Natural killer cell (primary cell): Measurements from ENCODE around the gene NACC2. TPM values are rescaled to one million over a fixed set of nuclear protein-coding genes. Genes with fewer than 3 reads are reported as not detected.

ENCODE experiments used
- ATAC-seq, 3 donors: fragments of 150-1000 bp in 2 of 3; fragments of 200-7000 bp in 1 of 3; cut with Tn5 transposase; 1 replicate in 1 of 3; 2 replicates in 2 of 3; pipeline ENCODE4 v1.10.0; 2021; ENCODE audit warnings: mild to moderate bottlenecking in 2 of 3, moderate library complexity in 2 of 3
- DNase-seq, 2 donors: peaks; one replicate each; pipeline versions ENCODE4 v3.0.0 to v3.0.0-alpha.2; 2013 to 2021; ENCODE audit warnings: mixed read lengths in 1 of 2
- H3K27ac ChIP-seq: one replicate; pipeline ENCODE4 v1.5.1; 2013; ENCODE audit warnings: mild to moderate bottlenecking, low read length
- H3K27me3 ChIP-seq: one replicate; pipeline ENCODE4 v1.6.1; 2013; ENCODE audit warnings: low read length; ENCODE audit not compliant: control insufficient read depth, insufficient read depth
- H3K36me3 ChIP-seq: one replicate; pipeline ENCODE4 v1.6.1; 2013; ENCODE audit warnings: low read length; ENCODE audit not compliant: control insufficient read depth, insufficient read depth
- H3K4me1 ChIP-seq: one replicate; pipeline ENCODE4 v1.6.1; 2013; ENCODE audit warnings: low read length; ENCODE audit not compliant: control insufficient read depth, insufficient read depth
- H3K4me3 ChIP-seq: one replicate; pipeline ENCODE4 v1.5.1; 2013; ENCODE audit warnings: low read length
- H3K9me3 ChIP-seq: one replicate; pipeline ENCODE4 v1.6.1; 2013; ENCODE audit warnings: low read length; ENCODE audit not compliant: control insufficient read depth, insufficient read depth
- H3K27ac Mint-ChIP-seq, 2 donors: one replicate each; pipeline ENCODE4 v1.8.0; 2022; ENCODE audit warnings: mild to moderate bottlenecking in 2 of 2, mixed read lengths in 2 of 2, moderate library complexity in 1 of 2
- H3K27me3 Mint-ChIP-seq, 2 donors: one replicate each; pipeline ENCODE4 v1.8.0; 2022; ENCODE audit warnings: low read depth in 2 of 2, mixed read lengths in 2 of 2
- H3K36me3 Mint-ChIP-seq: one replicate; pipeline ENCODE4 v1.8.0; 2022; ENCODE audit warnings: mixed read lengths
- H3K4me1 Mint-ChIP-seq, 2 donors: one replicate each; pipeline ENCODE4 v1.8.0; 2022; ENCODE audit warnings: mixed read lengths in 2 of 2
- H3K4me3 Mint-ChIP-seq: one replicate; pipeline ENCODE4 v1.8.0; 2022; ENCODE audit warnings: mild to moderate bottlenecking, moderate library complexity, mixed read lengths
- H3K9me3 Mint-ChIP-seq, 2 donors: one replicate each; pipeline ENCODE4 v1.8.0; 2022; ENCODE audit warnings: mixed read lengths in 2 of 2
- WGBS: methylation state at CpG from one replicate; pipeline ENCODE4 v1.1.7; 2013; ENCODE audit warnings: missing lambda C conversion rate; ENCODE audit not compliant: insufficient coverage; 5-methylcytosine and 5-hydroxymethylcytosine counted together
- intact Hi-C: fragments of 100-400 bp; cut with micrococcal nuclease; formaldehyde crosslinking; loops from one replicate; pipeline ENCODE4 v1.14.2; 2022
- total RNA-seq, 4 donors: library from RNA; stranded (reverse); fragments of 120-200 nt in 1 of 4; gene quantifications; one replicate each; pipeline versions ENCODE4 v1.2.3 to v1.2.4, GENCODE V29; 2013 to 2022
- TF ChIP-seq, protein P1 (sequence below): fragments of 200-600 bp; IDR thresholded peaks from one replicate; pipeline ENCODE4 v1.8.0; 2022; ENCODE audit warnings: antibody characterized with exemption

NACC2 gene
- total RNA-seq, 3 donors from 2014 or later (not counting 1 experiment from before 2014, with no cell fraction given): 14.5 to 21.6 (median 21.2) TPM

GRCh38 chr9:136081113-136081825 is 13.8 kb downstream of the NACC2 start:
- no peaks in the 10 kb centered on the region for H3K36me3 Mint-ChIP-seq
- no peaks in the 10 kb centered on the region for H3K9me3 Mint-ChIP-seq
- Histone ChIP-seq H3K36me3 (no peaks in the 10 kb centered on the region), H3K4me3 (no peak overlapping the region), H3K4me1 (peaks cover 15% of the 10 kb centered on the region), H3K27ac (no peak overlapping the region), H3K27me3 (no peaks in the 10 kb centered on the region), H3K9me3 (no peaks in the 10 kb centered on the region)
- no peaks in the 10 kb centered on the region for H3K27me3 Mint-ChIP-seq
- TF ChIP-seq, protein P1, sequence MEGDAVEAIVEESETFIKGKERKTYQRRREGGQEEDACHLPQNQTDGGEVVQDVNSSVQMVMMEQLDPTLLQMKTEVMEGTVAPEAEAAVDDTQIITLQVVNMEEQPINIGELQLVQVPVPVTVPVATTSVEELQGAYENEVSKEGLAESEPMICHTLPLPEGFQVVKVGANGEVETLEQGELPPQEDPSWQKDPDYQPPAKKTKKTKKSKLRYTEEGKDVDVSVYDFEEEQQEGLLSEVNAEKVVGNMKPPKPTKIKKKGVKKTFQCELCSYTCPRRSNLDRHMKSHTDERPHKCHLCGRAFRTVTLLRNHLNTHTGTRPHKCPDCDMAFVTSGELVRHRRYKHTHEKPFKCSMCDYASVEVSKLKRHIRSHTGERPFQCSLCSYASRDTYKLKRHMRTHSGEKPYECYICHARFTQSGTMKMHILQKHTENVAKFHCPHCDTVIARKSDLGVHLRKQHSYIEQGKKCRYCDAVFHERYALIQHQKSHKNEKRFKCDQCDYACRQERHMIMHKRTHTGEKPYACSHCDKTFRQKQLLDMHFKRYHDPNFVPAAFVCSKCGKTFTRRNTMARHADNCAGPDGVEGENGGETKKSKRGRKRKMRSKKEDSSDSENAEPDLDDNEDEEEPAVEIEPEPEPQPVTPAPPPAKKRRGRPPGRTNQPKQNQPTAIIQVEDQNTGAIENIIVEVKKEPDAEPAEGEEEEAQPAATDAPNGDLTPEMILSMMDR: no peak
- ATAC-seq: no peak
- no peak overlapping the region for H3K27ac Mint-ChIP-seq
- H3K4me3 Mint-ChIP-seq: no peak overlapping the region
- DNase-seq: no peak
- intact Hi-C loops: no loop called here
- peaks cover 39 to 40% of the 10 kb centered on the region in 2 donors for H3K4me1 Mint-ChIP-seq
- WGBS: 87% methylated on average over 27 of the region's 27 CpGs

DNA sequence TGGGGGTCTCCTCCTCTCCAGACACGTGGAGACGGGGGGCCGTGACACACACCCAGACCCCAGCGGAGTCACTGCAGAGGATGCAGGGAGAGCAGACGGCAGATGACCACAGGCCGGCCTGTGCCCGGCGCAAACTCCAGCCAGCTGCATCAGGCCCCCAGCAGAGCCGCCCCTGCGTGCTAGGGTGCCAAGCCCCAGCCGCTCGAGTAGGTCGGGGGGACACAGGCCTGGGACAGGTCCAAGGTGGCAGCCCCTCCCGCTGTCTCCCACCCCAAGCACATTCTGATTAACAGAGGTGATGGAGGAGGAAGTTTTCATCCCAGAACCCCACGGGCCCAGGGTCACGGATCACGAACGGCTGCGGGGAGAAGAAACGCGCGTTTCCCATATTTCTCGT is 14.4 kb downstream of the NACC2 start:
- no peak for DNase-seq
- no peak overlapping the region for H3K27ac ChIP-seq
- Mint-ChIP-seq H3K36me3 (no peaks in the 10 kb centered on the region), H3K4me3 (no peak overlapping the region), H3K27ac (peak overlapping the region; percentile 12 to 69), H3K9me3 (no peaks in the 10 kb centered on the region), H3K27me3 (no peaks in the 10 kb centered on the region), H3K4me1 (peaks cover 44 to 45% of the 10 kb centered on the region in 2 donors)
- H3K4me1 ChIP-seq: peaks cover 21% of the 10 kb centered on the region
- H3K36me3 ChIP-seq: no peaks in the 10 kb centered on the region
- no peaks in the 10 kb centered on the region for H3K27me3 ChIP-seq
- ATAC-seq: no peak
- intact Hi-C loops: no loop called here
- TF ChIP-seq, protein P1: no peak
- WGBS: 88% methylated on average over 23 of the region's 23 CpGs
- no peaks in the 10 kb centered on the region for H3K9me3 ChIP-seq
- H3K4me3 ChIP-seq: no peak overlapping the region

- H3K4me3 Mint-ChIP-seq: no peak overlapping the region
Measured at GRCh38 chr9:136079916-136080246, 15.2 kb downstream of the NACC2 start.

More at GRCh38 chr9:136079916-136080246, 15.2 kb downstream of the NACC2 start:
- Mint-ChIP-seq H3K27me3 (no peaks in the 10 kb centered on the region), H3K36me3 (no peaks in the 10 kb centered on the region), H3K9me3 (no peaks in the 10 kb centered on the region), H3K27ac (peak overlapping the region; percentile 12 to 69), H3K4me1 (peaks cover 49% of the 10 kb centered on the region in 2 donors)
- ATAC-seq (no peak), DNase-seq (no peak)
- no peak overlapping the region for H3K27ac ChIP-seq
- no peaks in the 10 kb centered on the region for H3K27me3 ChIP-seq
- peaks cover 29% of the 10 kb centered on the region for H3K4me1 ChIP-seq
- no peaks in the 10 kb centered on the region for H3K36me3 ChIP-seq
- TF ChIP-seq, protein P1: no peak
- no peaks in the 10 kb centered on the region for H3K9me3 ChIP-seq
- 44% methylated on average over 6 of the region's 6 CpGs for WGBS
- H3K4me3 ChIP-seq: no peak overlapping the region
- intact Hi-C loops: no loop called here
